Vagina (tissue), 2 donors: Measurements from ENCODE around the gene SLBP. TPM values are rescaled to one million over a fixed set of nuclear protein-coding genes. Genes with fewer than 3 reads are reported as not detected.

Experiments
- DNase-seq, 2 donors: peaks; one replicate each; pipeline ENCODE4 v3.0.0-alpha.2; 2017; ENCODE audit errors: extremely low spot score in 2 of 2
- H3K27ac ChIP-seq: fragments of 200-600 bp; sonication (generic); one replicate; pipeline ENCODE4 v1.5.1; 2019
- H3K27me3 ChIP-seq: fragments of 200-600 bp; sonication (generic); one replicate; pipeline ENCODE4 v1.5.1; 2019
- H3K36me3 ChIP-seq, 2 donors: fragments of 200-600 bp; sonication (generic); one replicate each; pipeline ENCODE4 v1.5.1; 2017 to 2019
- H3K4me1 ChIP-seq: fragments of 200-600 bp; sonication (generic); one replicate; pipeline ENCODE4 v1.5.1; 2019
- H3K4me3 ChIP-seq, 2 donors: fragments of 200-600 bp; sonication (generic); 1 replicate in 1 of 2; 2 replicates in 1 of 2; pipeline ENCODE4 v1.5.1; 2016 to 2019
- H3K9me3 ChIP-seq: fragments of 200-600 bp; sonication (generic); one replicate; pipeline ENCODE4 v1.5.1; 2019
- POLR2A ChIP-seq, 2 donors: fragments of 450-650 bp; IDR thresholded peaks; one replicate each; pipeline ENCODE4 v1.6.1; 2017; ENCODE audit warnings: antibody characterized with exemption in 2 of 2, mild to moderate bottlenecking in 2 of 2, moderate library complexity in 2 of 2
- POLR2AphosphoS5 ChIP-seq, 2 donors: sonication (generic); formaldehyde crosslinking; IDR thresholded peaks; one replicate each; pipeline ENCODE4 v1.9.0; 2017; ENCODE audit warnings: antibody characterized with exemption in 2 of 2, mild to moderate bottlenecking in 2 of 2, low read depth in 1 of 2; ENCODE audit not compliant: insufficient read depth in 1 of 2
- intact Hi-C: fragments of 100-400 bp; cut with DNase I; formaldehyde crosslinking; loops from one replicate; pipeline ENCODE4 v1.15.1; 2023
- total RNA-seq: library from RNA; depleted of rRNA; stranded (reverse); fragments of >200 nt; gene quantifications from one replicate; pipeline ENCODE4 v1.2.3, GENCODE V29; 2016
- TF ChIP-seq, protein P1 (sequence below), 3 experiments: fragments of 450-650 bp in 2 of 3; fragments of 200-600 bp in 1 of 3; sonication (generic) in 1 of 3; IDR thresholded peaks; one replicate each; pipeline ENCODE4 v1.5.1; 2017 to 2019; ENCODE audit warnings: antibody characterized with exemption in 3 of 3, mild to moderate bottlenecking in 2 of 3, moderate library complexity in 2 of 3

Gene SLBP
- total RNA-seq, 1 donor from 2014 or later = 49.6 TPM

GRCh38 chr4:1663549-1663948, 48.6 kb downstream of the SLBP start:
- DNase-seq = no peak
- Histone ChIP-seq H3K9me3 (no peaks in the 10 kb centered on the region), H3K27me3 (no peaks in the 10 kb centered on the region), H3K27ac (no peak overlapping the region), H3K4me1 (no peaks in the 10 kb centered on the region), H3K4me3 (no peak overlapping the region), H3K36me3 (no peaks in the 10 kb centered on the region)
- TF ChIP-seq POLR2A (IDR thresholded peaks at IDR 0.05) (no peak), POLR2AphosphoS5 (IDR thresholded peaks at IDR 0.05; ENCODE audit: insufficient read depth in 1 of 2, low read depth in 1 of 2) (no peak)
- TF ChIP-seq, protein P1, sequence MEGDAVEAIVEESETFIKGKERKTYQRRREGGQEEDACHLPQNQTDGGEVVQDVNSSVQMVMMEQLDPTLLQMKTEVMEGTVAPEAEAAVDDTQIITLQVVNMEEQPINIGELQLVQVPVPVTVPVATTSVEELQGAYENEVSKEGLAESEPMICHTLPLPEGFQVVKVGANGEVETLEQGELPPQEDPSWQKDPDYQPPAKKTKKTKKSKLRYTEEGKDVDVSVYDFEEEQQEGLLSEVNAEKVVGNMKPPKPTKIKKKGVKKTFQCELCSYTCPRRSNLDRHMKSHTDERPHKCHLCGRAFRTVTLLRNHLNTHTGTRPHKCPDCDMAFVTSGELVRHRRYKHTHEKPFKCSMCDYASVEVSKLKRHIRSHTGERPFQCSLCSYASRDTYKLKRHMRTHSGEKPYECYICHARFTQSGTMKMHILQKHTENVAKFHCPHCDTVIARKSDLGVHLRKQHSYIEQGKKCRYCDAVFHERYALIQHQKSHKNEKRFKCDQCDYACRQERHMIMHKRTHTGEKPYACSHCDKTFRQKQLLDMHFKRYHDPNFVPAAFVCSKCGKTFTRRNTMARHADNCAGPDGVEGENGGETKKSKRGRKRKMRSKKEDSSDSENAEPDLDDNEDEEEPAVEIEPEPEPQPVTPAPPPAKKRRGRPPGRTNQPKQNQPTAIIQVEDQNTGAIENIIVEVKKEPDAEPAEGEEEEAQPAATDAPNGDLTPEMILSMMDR (IDR thresholded peaks at IDR 0.05) = no peak
- intact Hi-C loops = no loop called here

- no peak for DNase-seq
- Histone ChIP-seq H3K27me3 (no peaks in the 10 kb centered on the region), H3K36me3 (no peaks in the 10 kb centered on the region), H3K4me3 (no peak overlapping the region), H3K9me3 (no peaks in the 10 kb centered on the region), H3K4me1 (no peaks in the 10 kb centered on the region), H3K27ac (no peak overlapping the region)
- intact Hi-C loops = no loop called here
- TF ChIP-seq, protein P1 (IDR thresholded peaks at IDR 0.05) = no peak
- TF ChIP-seq POLR2A (IDR thresholded peaks at IDR 0.05) = no peak
- no peak for TF ChIP-seq POLR2AphosphoS5 (IDR thresholded peaks at IDR 0.05; ENCODE audit: insufficient read depth in 1 of 2, low read depth in 1 of 2)
Observed at GRCh38 chr4:1661695-1662094, 50.4 kb downstream of the SLBP start.

DNA sequence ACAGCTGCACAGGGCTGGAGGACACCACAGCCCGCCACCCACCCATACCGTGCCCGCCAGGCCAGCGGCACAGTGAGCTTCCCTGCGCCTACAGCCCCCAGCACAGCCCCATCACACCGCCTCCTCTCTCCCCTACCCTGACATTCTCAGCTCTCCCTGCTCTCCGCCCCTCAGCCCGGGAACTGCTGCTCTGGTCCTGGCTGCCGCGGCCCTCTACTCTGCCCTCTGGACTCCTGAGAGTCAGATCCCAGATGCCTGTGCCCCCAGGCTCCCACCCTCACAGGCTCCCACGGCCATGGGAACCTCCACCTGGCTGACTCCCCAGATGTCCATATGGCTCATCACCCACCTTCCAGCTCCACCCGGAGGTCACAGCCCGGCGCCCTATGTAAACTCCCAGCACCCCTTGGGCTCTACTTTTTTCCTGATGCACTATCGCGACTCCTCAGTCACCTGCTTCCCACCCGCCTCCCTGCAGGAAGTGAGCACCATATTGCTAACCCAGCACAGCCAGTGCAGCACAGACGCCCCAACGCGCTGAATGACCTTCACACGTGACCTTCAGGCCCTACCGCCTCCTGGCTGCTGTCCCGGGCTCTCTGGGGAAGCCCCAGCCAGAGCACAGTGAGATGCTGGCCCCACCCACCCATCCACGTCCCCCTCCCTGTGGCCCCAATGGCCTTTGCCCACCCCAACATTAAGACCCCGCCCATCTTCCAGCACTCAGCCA, 51.0 kb downstream of the SLBP start:
- H3K4me1 ChIP-seq = no peaks in the 10 kb centered on the region
- H3K9me3 ChIP-seq = no peaks in the 10 kb centered on the region
- H3K27ac ChIP-seq = no peak overlapping the region
- DNase-seq = no peak
- TF ChIP-seq, protein P1 (IDR thresholded peaks at IDR 0.05) = no peak
- TF ChIP-seq POLR2A (IDR thresholded peaks at IDR 0.05) = no peak
- TF ChIP-seq POLR2AphosphoS5 (IDR thresholded peaks at IDR 0.05; ENCODE audit: insufficient read depth in 1 of 2, low read depth in 1 of 2) = no peak
- no peaks in the 10 kb centered on the region for H3K27me3 ChIP-seq
- intact Hi-C loops = no loop called here
- H3K4me3 ChIP-seq = no peak overlapping the region
- no peaks in the 10 kb centered on the region for H3K36me3 ChIP-seq

GRCh38 chr4:1659104-1660043, 52.7 kb downstream of the SLBP start:
- no peak for DNase-seq
- TF ChIP-seq, protein P1 (IDR thresholded peaks at IDR 0.05) = no peak
- no peak for TF ChIP-seq POLR2A (IDR thresholded peaks at IDR 0.05)
- no peak for TF ChIP-seq POLR2AphosphoS5 (IDR thresholded peaks at IDR 0.05; ENCODE audit: insufficient read depth in 1 of 2, low read depth in 1 of 2)
- H3K4me3 ChIP-seq = no peak overlapping the region
- no peaks in the 10 kb centered on the region for H3K4me1 ChIP-seq
- H3K27me3 ChIP-seq = no peaks in the 10 kb centered on the region
- H3K27ac ChIP-seq = no peak overlapping the region
- intact Hi-C loops = no loop called here
- H3K36me3 ChIP-seq = no peaks in the 10 kb centered on the region
- no peaks in the 10 kb centered on the region for H3K9me3 ChIP-seq
